ENCODE data around the gene CACHD1.
A peak's percentile ranks its signal among the peaks of the same experiment; 100 is the strongest.

CACHD1 gene
- long read RNA-seq = 0 reads

DNA sequence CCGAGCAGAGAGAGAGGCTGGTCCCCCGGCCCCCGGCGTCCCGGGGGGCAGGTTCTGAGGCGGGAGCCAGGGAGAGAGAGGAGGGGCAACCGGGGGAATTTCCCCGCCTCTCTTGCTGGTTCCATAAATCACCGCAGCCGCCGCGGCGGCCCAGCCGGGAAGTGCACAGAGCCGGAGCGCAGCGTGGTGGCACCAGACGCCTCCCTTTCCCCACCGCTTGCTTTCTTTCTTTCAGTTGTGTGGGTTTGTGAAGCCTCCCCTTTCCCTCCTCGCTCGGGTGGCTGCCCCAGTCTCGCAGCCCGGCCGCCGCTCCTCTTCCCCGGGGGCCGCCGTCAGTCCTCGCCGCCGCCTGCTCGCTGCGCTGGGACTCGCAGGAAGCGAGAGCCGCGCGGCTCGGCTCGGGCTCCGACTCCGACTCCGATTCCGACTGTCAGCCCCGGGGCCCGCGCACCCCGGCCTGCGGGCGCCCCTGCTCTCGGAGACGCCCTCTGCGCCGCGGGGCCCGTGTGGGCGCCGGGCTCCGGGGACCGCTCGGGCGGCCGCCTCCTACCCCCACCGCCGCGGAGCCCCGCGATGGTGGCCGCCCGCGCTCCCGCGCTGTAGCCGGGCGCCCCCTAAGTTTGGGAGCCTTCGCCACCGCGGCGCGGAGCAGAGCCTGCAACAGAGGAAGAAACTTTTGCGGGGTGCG is at the start of gene CACHD1:
Gene CACHD1, plus strand, starts transcription at position 153 of the 688 bp plus-strand sequence. CDS start 616 bp downstream, outside the sequence.
- Histone ChIP-seq H3K4me3 (replicated peaks; ENCODE audit: insufficient read depth, low read length) (peak within 1 kb of the TSS; percentile 41), H3K27me3 (ENCODE audit: insufficient read depth, poor library complexity, severe bottlenecking) (peaks cover 51% of the 10 kb centered on the region), H3K27ac (replicated peaks) (no peak within 1 kb of the TSS)
- peak; percentile 52 for TF ChIP-seq GABPA (IDR thresholded peaks at IDR 0.05; ENCODE audit: low read depth)
- TF ChIP-seq SPI1 (IDR thresholded peaks at IDR 0.05; ENCODE audit: borderline replicate concordance, low read depth) = no peak
- TF ChIP-seq, protein P1, sequence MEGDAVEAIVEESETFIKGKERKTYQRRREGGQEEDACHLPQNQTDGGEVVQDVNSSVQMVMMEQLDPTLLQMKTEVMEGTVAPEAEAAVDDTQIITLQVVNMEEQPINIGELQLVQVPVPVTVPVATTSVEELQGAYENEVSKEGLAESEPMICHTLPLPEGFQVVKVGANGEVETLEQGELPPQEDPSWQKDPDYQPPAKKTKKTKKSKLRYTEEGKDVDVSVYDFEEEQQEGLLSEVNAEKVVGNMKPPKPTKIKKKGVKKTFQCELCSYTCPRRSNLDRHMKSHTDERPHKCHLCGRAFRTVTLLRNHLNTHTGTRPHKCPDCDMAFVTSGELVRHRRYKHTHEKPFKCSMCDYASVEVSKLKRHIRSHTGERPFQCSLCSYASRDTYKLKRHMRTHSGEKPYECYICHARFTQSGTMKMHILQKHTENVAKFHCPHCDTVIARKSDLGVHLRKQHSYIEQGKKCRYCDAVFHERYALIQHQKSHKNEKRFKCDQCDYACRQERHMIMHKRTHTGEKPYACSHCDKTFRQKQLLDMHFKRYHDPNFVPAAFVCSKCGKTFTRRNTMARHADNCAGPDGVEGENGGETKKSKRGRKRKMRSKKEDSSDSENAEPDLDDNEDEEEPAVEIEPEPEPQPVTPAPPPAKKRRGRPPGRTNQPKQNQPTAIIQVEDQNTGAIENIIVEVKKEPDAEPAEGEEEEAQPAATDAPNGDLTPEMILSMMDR (IDR thresholded peaks at IDR 0.05; ENCODE audit: insufficient read depth, low read length) = no peak
- TF ChIP-seq POLR2AphosphoS5 (IDR thresholded peaks at IDR 0.05; ENCODE audit: low read depth) = no peak
- DNase-seq (ENCODE audit: low read depth in 1 of 2, low spot score in 1 of 2) = peak; percentile 1 to 38

DNA sequence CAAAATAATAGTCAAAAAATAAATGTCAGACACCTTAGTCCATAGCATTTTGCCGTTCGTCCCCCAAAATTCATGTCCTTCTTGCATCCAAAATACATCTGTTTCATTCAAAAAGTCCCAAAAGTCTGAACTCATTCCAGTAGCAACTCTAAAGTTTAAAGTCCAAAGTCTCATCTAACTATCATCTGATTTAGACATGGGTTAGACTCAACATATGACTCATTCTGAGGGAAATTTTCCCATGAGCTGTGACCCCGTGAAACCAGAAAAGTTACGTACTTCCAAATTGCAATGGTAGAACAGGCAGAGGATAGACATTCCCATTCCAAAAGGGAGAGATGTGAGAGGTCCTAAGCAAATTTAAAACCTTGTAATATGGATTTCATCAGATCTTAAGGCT is 48.6 kb upstream of the CACHD1 start:
- TF ChIP-seq, protein P2, sequence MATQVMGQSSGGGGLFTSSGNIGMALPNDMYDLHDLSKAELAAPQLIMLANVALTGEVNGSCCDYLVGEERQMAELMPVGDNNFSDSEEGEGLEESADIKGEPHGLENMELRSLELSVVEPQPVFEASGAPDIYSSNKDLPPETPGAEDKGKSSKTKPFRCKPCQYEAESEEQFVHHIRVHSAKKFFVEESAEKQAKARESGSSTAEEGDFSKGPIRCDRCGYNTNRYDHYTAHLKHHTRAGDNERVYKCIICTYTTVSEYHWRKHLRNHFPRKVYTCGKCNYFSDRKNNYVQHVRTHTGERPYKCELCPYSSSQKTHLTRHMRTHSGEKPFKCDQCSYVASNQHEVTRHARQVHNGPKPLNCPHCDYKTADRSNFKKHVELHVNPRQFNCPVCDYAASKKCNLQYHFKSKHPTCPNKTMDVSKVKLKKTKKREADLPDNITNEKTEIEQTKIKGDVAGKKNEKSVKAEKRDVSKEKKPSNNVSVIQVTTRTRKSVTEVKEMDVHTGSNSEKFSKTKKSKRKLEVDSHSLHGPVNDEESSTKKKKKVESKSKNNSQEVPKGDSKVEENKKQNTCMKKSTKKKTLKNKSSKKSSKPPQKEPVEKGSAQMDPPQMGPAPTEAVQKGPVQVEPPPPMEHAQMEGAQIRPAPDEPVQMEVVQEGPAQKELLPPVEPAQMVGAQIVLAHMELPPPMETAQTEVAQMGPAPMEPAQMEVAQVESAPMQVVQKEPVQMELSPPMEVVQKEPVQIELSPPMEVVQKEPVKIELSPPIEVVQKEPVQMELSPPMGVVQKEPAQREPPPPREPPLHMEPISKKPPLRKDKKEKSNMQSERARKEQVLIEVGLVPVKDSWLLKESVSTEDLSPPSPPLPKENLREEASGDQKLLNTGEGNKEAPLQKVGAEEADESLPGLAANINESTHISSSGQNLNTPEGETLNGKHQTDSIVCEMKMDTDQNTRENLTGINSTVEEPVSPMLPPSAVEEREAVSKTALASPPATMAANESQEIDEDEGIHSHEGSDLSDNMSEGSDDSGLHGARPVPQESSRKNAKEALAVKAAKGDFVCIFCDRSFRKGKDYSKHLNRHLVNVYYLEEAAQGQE (IDR thresholded peaks at IDR 0.05; ENCODE audit: insufficient replicate concordance, low read depth) = no peak
- TF ChIP-seq, protein P1 (IDR thresholded peaks at IDR 0.05; ENCODE audit: insufficient read depth, low read length) = no peak
- TF ChIP-seq GABPA (IDR thresholded peaks at IDR 0.05; ENCODE audit: low read depth) (no peak), POLR2AphosphoS5 (IDR thresholded peaks at IDR 0.05; ENCODE audit: low read depth) (no peak), SPI1 (IDR thresholded peaks at IDR 0.05; ENCODE audit: borderline replicate concordance, low read depth) (no peak)
- no peak overlapping the region for H3K27ac ChIP-seq (replicated peaks)
- peaks cover 4% of the 10 kb centered on the region for H3K27me3 ChIP-seq (ENCODE audit: insufficient read depth, poor library complexity, severe bottlenecking)
- no peak for DNase-seq (ENCODE audit: low read depth in 1 of 2, low spot score in 1 of 2)
- H3K4me3 ChIP-seq (replicated peaks; ENCODE audit: insufficient read depth, low read length) = no peak overlapping the region

DNA sequence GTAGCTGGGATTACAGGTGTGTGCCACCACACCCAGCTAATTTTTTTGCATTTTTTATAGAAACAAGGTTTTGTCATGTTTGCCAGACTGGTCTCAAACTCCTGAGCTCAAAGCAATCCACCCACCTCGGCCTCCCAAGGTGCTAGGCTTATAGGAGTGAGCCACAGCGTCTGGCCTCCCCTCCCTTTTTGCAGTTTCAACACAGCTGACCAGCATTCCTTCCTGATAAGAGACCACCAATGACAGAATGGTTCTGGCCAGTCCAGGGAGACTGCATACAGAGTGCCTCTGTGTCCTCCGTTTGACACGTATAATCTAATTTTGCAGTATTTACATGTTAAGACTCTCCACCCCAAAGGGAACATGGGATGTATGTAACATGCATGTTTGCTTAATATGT is 46.4 kb upstream of the CACHD1 start:
- DNase-seq (ENCODE audit: low read depth in 1 of 2, low spot score in 1 of 2) = no peak
- Histone ChIP-seq H3K27ac (replicated peaks) (no peak overlapping the region), H3K4me3 (replicated peaks; ENCODE audit: insufficient read depth, low read length) (no peak overlapping the region), H3K27me3 (ENCODE audit: insufficient read depth, poor library complexity, severe bottlenecking) (peaks cover 7% of the 10 kb centered on the region)
- TF ChIP-seq, protein P1 (IDR thresholded peaks at IDR 0.05; ENCODE audit: insufficient read depth, low read length) = no peak
- TF ChIP-seq POLR2AphosphoS5 (IDR thresholded peaks at IDR 0.05; ENCODE audit: low read depth) = no peak
- TF ChIP-seq, protein P2 (IDR thresholded peaks at IDR 0.05; ENCODE audit: insufficient replicate concordance, low read depth) = no peak
- no peak for TF ChIP-seq GABPA (IDR thresholded peaks at IDR 0.05; ENCODE audit: low read depth)
- no peak for TF ChIP-seq SPI1 (IDR thresholded peaks at IDR 0.05; ENCODE audit: borderline replicate concordance, low read depth)

Data from HL-60 (cell line).